NCI-H526 treated with DMSO at 0.1 percent for 48 hours (cell line): ENCODE data around the gene OR52E8.

Experiments
- DNase-seq: peaks from one replicate; lab custom pipeline; 2025; lab: John Stamatoyannopoulos, UW

OR52E8 gene

GRCh38 chr11:5807580-5807979, 49.9 kb downstream of the OR52E8 start:
- DNase-seq, result no peak
